HEK293T (cell line): ENCODE data around the gene PDE6G.

ENCODE experiments used
- ARNT ChIP-seq: fragments of 450-650 bp; IDR thresholded peaks from 2 replicates; pipeline ENCODE4 v1.6.1; 2017; ENCODE audit warnings: mild to moderate bottlenecking
- HDGF ChIP-seq: fragments of 450-650 bp; IDR thresholded peaks from 2 replicates; pipeline ENCODE4 v1.6.1; 2017; ENCODE audit warnings: antibody characterized with exemption, borderline replicate concordance

GRCh38 chr17:81638683-81639082 is 17.7 kb downstream of the PDE6G start:
- TF ChIP-seq HDGF (no peak), ARNT (no peak)
